ENCODE measurements around the gene POU6F1. TPM values are rescaled to one million over a fixed set of nuclear protein-coding genes. Genes with fewer than 3 reads are reported as not detected.
A peak's percentile ranks its signal among the peaks of the same experiment; 100 is the strongest.

Gene POU6F1
- total RNA-seq, 1 experiment from 2014 or later = 13.3 TPM

DNA sequence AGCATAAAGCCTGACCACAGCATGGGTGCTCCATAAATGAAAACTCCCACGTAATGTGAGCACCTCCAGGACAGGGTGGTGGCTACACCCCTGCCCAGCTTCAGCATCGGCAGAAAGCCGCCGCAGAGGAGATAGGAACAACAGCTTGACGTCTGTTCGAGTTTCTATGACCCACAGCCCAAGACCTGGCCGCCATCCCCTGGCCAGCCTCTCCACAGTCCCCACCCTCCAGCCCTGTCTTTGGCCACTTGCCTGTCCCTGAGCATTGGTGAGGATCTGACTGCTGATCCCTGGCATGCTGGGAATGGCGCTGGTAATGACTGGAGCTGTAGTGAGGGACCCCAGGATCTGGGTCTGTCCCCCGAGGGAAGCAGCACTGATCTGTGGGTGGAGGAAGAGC, 21.3 kb downstream of the POU6F1 start:
- H4K91ac ChIP-seq (ENCODE audit: insufficient read length, low read depth, low read length) = no peak overlapping the region
- H3T11ph ChIP-seq (ENCODE audit: low read length) = no peak overlapping the region
- Mint-ChIP-seq H3K4me3 (no peak overlapping the region), H3K4me1 (no peaks in the 10 kb centered on the region), H3K9me3 (no peaks in the 10 kb centered on the region), H3K27ac (peak overlapping the region in 1 of 3 experiments; percentile 14; a peak in 1 of 7 replicates), H3K27me3 (ENCODE audit: low read depth) (peaks cover 1% of the 10 kb centered on the region; the same call in 1 of the 2 replicates), H3K36me3 (ENCODE audit: insufficient read depth in 1 of 3, low read depth in 3 of 3) (peaks cover 0 to 1% (median 0%) of the 10 kb centered on the region in 3 experiments; a peak in 3 of 7 replicates)
- no peak overlapping the region for H2AFZ ChIP-seq (ENCODE audit: low read length)
- H3K4me2 ChIP-seq (ENCODE audit: insufficient read depth, insufficient read length, low read length) = no peak overlapping the region
- H2BK20ac ChIP-seq (ENCODE audit: low read depth, low read length, poor library complexity, severe bottlenecking) = no peak overlapping the region
- H3K79me2 ChIP-seq (ENCODE audit: insufficient read depth, low read length) = no peaks in the 10 kb centered on the region
- no peak overlapping the region for H3K14ac ChIP-seq (ENCODE audit: insufficient read depth, low read length)
- no peaks in the 10 kb centered on the region for H3K27me3 ChIP-seq (ENCODE audit: insufficient read depth, low read length)
- no peak overlapping the region for H4K5ac ChIP-seq (ENCODE audit: insufficient read length, low read depth, low read length)
- no peak overlapping the region for H4K8ac ChIP-seq (replicated peaks; ENCODE audit: insufficient read length, low read depth, low read length)
- H3K27ac ChIP-seq (ENCODE audit: insufficient read length, low read depth, low read length) = no peak overlapping the region
- no peaks in the 10 kb centered on the region for H3K23me2 ChIP-seq (ENCODE audit: insufficient read length, low read depth, low read length, poor library complexity, severe bottlenecking)
- DNase-seq = no peak
- no peak overlapping the region for H3K56ac ChIP-seq (ENCODE audit: insufficient read length, low read depth, low read length)
- H2BK12ac ChIP-seq (ENCODE audit: insufficient read length, low read depth, low read length) = no peak overlapping the region
- TF ChIP-seq CTCF (conservative IDR thresholded peaks at IDR 0.05) = no peak
- H4K20me1 ChIP-seq (ENCODE audit: control insufficient read depth, insufficient read depth, insufficient read length) = no peaks in the 10 kb centered on the region
- H2AK5ac ChIP-seq (ENCODE audit: insufficient read length, low read length) = no peak overlapping the region
- no peaks in the 10 kb centered on the region for H3K9me3 ChIP-seq (ENCODE audit: control insufficient read depth, low read depth, low read length)
- no peak overlapping the region for H3K4ac ChIP-seq (ENCODE audit: low read depth, low read length)
- H3K23ac ChIP-seq (ENCODE audit: insufficient read length, low read depth, low read length) = no peak overlapping the region
- H3K9ac ChIP-seq (ENCODE audit: extremely low read depth, insufficient read length, low read length) = no peak overlapping the region
- no peaks in the 10 kb centered on the region; the same call in 1 of the 2 replicates for H3K4me1 ChIP-seq (ENCODE audit: insufficient read depth, low read length)
- H2BK120ac ChIP-seq (ENCODE audit: low read depth, low read length, poor library complexity, severe bottlenecking) = no peak overlapping the region
- no peak overlapping the region for H2BK15ac ChIP-seq (ENCODE audit: low read depth, low read length)
- no peaks in the 10 kb centered on the region for H3K79me1 ChIP-seq (ENCODE audit: insufficient read depth, low read depth, low read length, poor library complexity, severe bottlenecking)
- no CpG with 5 or more reads among the region's 9 CpGs for WGBS (ENCODE audit: extremely low coverage, insufficient read length, low lambda C conversion rate)
- H3K18ac ChIP-seq (ENCODE audit: insufficient read length, low read depth, low read length) = no peak overlapping the region
- no peak overlapping the region for H2BK5ac ChIP-seq (ENCODE audit: insufficient read length, low read length)

All from H9 (cell line).